ENCODE data around the gene CCT7.

- TF ChIP-seq REST (IDR thresholded peaks at IDR 0.05; ENCODE audit: unreplicated experiment) = no peak
- TF ChIP-seq, protein P1, sequence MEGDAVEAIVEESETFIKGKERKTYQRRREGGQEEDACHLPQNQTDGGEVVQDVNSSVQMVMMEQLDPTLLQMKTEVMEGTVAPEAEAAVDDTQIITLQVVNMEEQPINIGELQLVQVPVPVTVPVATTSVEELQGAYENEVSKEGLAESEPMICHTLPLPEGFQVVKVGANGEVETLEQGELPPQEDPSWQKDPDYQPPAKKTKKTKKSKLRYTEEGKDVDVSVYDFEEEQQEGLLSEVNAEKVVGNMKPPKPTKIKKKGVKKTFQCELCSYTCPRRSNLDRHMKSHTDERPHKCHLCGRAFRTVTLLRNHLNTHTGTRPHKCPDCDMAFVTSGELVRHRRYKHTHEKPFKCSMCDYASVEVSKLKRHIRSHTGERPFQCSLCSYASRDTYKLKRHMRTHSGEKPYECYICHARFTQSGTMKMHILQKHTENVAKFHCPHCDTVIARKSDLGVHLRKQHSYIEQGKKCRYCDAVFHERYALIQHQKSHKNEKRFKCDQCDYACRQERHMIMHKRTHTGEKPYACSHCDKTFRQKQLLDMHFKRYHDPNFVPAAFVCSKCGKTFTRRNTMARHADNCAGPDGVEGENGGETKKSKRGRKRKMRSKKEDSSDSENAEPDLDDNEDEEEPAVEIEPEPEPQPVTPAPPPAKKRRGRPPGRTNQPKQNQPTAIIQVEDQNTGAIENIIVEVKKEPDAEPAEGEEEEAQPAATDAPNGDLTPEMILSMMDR (conservative IDR thresholded peaks at IDR 0.05; ENCODE audit: low read depth in 2 of 2) = no peak
- TF ChIP-seq POLR2AphosphoS5 (IDR thresholded peaks at IDR 0.05; ENCODE audit: low read depth) = no peak
- TF ChIP-seq EZH2 (IDR thresholded peaks at IDR 0.05; ENCODE audit: low read depth, unreplicated experiment) = no peak
Measured at GRCh38 chr2:73254343-73255006, 20.4 kb downstream of the CCT7 start.
